ENCODE results near the gene ZNF428. TPM values are rescaled to one million over a fixed set of nuclear protein-coding genes. Genes with fewer than 3 reads are reported as not detected.

ZNF428 gene
- total and polyA plus RNA-seq, 2 of the 8 experiments (the other 6 are each of a cell fraction or from before 2014, with no cell fraction given) = 7.8 to 16.7 TPM

DNA sequence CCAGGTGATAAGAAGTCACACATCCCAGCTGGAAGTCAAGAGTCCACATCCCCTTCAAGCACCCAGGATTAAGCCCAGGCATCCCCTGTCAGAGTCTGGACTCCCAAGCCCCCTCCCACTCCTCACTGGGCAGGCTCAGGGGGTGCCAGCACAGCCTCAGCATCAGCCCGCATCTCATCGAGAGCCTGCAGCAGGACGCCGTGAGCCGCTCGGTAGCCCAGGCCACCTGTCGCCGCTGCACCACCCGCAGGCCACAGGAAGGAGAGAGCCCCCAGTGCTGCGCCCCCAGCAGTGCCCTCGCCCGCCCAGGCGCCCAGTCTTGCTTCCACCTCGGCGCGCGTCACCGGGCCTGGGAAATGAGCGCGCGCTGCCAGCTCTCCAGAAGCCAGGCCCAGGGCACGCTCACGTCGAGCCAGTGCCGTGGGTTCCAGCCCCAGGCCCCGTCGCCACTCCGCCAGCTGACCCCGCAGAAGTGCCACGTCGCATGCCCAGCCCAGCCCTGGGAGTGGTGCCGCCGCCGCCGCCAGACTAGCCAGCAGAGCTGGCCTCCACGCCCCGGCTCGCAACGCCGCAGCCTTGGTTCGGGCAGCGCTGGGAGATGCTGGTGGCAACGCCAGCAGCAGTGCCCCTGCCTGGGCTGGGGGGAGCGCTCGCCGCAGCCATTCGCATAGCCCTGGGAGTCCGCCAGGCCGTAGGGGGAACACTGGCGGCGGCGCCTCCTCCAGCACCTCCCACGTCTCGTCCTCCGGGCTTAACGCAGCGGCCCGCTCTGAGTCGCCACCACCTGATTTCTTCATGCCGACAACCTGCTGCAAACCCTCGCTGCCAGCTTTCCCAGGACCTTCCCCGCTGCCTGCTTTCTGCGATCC, 27.3 kb downstream of the ZNF428 start:
- H2AK5ac ChIP-seq (ENCODE audit: low read depth, low read length) = no peak overlapping the region
- no peaks in the 10 kb centered on the region for H3K27me3 ChIP-seq (replicated peaks in 1 of 4; ENCODE audit: control insufficient read depth in 3 of 4, extremely low read depth in 1 of 4, insufficient read depth in 3 of 4, low read length in 3 of 4)
- H2AFZ ChIP-seq (ENCODE audit: low read length) = no peak overlapping the region
- H3K4me3 ChIP-seq (ENCODE audit: extremely low read depth in 1 of 4, insufficient read depth in 2 of 4, low read depth in 3 of 4, low read length in 4 of 4) = no peak overlapping the region
- peaks cover 4 to 7% of the 10 kb centered on the region in 2 experiments for H4K20me1 ChIP-seq (replicated peaks in 1 of 2; ENCODE audit: control insufficient read depth in 1 of 2, insufficient read depth in 2 of 2, low read length in 2 of 2)
- H3K9me3 ChIP-seq (ENCODE audit: insufficient read depth in 2 of 2, low read depth in 1 of 2, low read length in 1 of 2) = no peaks in the 10 kb centered on the region
- ChIA-PET CTCF (ENCODE audit: partially characterized antibody) (interaction anchor here (0.6 to 6.5 kb wide), 5 partner anchors 23 to 1038 kb away, joined by 3 to 92 read pairs (median 4); partner anchors contain the start of gene ZNF575), POLR2A (ENCODE audit: partially characterized antibody) (interaction anchor here (1.0 to 3.3 kb wide), 4 partner anchors 11 to 36 kb away, joined by 3 to 22 read pairs (median 3); no protein-coding TSS in a partner anchor)
- H3K4ac ChIP-seq (replicated peaks; ENCODE audit: insufficient read length, low read depth, low read length) = no peak overlapping the region
- no peak overlapping the region for H3K9ac ChIP-seq (replicated peaks in 1 of 4; ENCODE audit: extremely low read depth in 1 of 4, low read depth in 3 of 4, low read length in 3 of 4)
- H3K14ac ChIP-seq (ENCODE audit: insufficient read length) = no peak overlapping the region
- no peak overlapping the region for H3K56ac ChIP-seq (replicated peaks; ENCODE audit: insufficient read length, low read depth, low read length)
- peaks cover 3 to 21% (median 8%) of the 10 kb centered on the region in 4 experiments; a peak in 5 of 8 replicates for H3K36me3 ChIP-seq (ENCODE audit: control insufficient read depth in 2 of 4, insufficient read depth in 4 of 4, low read length in 3 of 4)
- H3K4me1 ChIP-seq (replicated peaks in 1 of 4; ENCODE audit: control insufficient read depth in 3 of 4, insufficient read depth in 4 of 4, low read length in 3 of 4) = peaks cover 0 to 2% (median 0%) of the 10 kb centered on the region in 4 experiments; a peak in 5 of 7 replicates
- H4K91ac ChIP-seq (replicated peaks; ENCODE audit: insufficient read length, low read length) = no peak overlapping the region
- no peak for DNase-seq (ENCODE audit: low read depth in 1 of 2, low spot score in 2 of 2)
- H4K8ac ChIP-seq (ENCODE audit: extremely low read depth, insufficient read depth, low read length) = no peak overlapping the region
- no peak overlapping the region for H4K5ac ChIP-seq (ENCODE audit: insufficient read length, low read depth, low read length)
- H3K79me1 ChIP-seq (ENCODE audit: low read depth, low read length) = peaks cover 1% of the 10 kb centered on the region
- no peak overlapping the region for H2BK5ac ChIP-seq (ENCODE audit: low read depth, low read length)
- no peak for FAIRE-seq
- no peak overlapping the region for H3K27ac ChIP-seq (ENCODE audit: low read depth, low read length)
- WGBS, 2 experiments (ENCODE audit: extremely low coverage in 1 of 2, insufficient coverage in 1 of 2, insufficient read length in 1 of 2, insufficient replicate concordance in 2 of 2, low coverage in 1 of 2, low lambda C conversion rate in 2 of 2, missing lambda C conversion rate in 1 of 2) = 96% methylated on average over 60 of the region's 63 CpGs; no CpG with 5 or more reads in 1 of the 2 experiments
- no peak overlapping the region for H3K4me2 ChIP-seq (ENCODE audit: insufficient read depth in 1 of 2, low read depth in 2 of 2, low read length in 2 of 2)
- TF ChIP-seq BACH1 (IDR thresholded peaks at IDR 0.05; ENCODE audit: low read length) (no peak), NANOG (IDR thresholded peaks at IDR 0.05; ENCODE audit: insufficient read depth, low read depth, low read length, poor library complexity, severe bottlenecking) (no peak), JUN (IDR thresholded peaks at IDR 0.05; ENCODE audit: low read depth, low read length) (no peak), CBX8 (IDR thresholded peaks at IDR 0.05; ENCODE audit: borderline replicate concordance, low read depth, low read length) (no peak), CHD2 (IDR thresholded peaks at IDR 0.05; ENCODE audit: low read length) (no peak), EP300 (IDR thresholded peaks at IDR 0.05; ENCODE audit: borderline replicate concordance in 1 of 2, low read depth in 2 of 2, low read length in 2 of 2) (no peak), RFX5 (IDR thresholded peaks at IDR 0.05; ENCODE audit: borderline replicate concordance, low read depth, low read length) (no peak), CREB1 (IDR thresholded peaks at IDR 0.05) (no peak)
- H2BK20ac ChIP-seq (ENCODE audit: low read length) = no peak overlapping the region
- no peak overlapping the region for H2BK15ac ChIP-seq (ENCODE audit: low read length)
- peaks cover 15% of the 10 kb centered on the region; the same call in 1 of the 2 replicates for H3K23me2 ChIP-seq (ENCODE audit: low read depth, low read length)
- no peak overlapping the region for H2BK120ac ChIP-seq (replicated peaks; ENCODE audit: low read depth, low read length)
- peaks cover 3 to 5% of the 10 kb centered on the region in 2 experiments for H3K79me2 ChIP-seq (ENCODE audit: control insufficient read depth in 1 of 2, insufficient read depth in 2 of 2, low read length in 2 of 2)
- H3K18ac ChIP-seq (ENCODE audit: extremely low read depth, low read length) = no peak overlapping the region
- no peak overlapping the region for H2BK12ac ChIP-seq (ENCODE audit: low read depth, low read length)
- H3K23ac ChIP-seq (ENCODE audit: insufficient read length) = no peak overlapping the region
